HAP-1 (cell line): Measurements from ENCODE around the gene SELPLG.
"Not testable (repeated sequence)": the region's sequence is repeated elsewhere in the genome, so short reads cannot be mapped to it uniquely, and the experiment has no call there.

ENCODE experiments used
- DNase-seq, 2 experiments: peaks; one replicate each; pipeline ENCODE4 v3.0.0-alpha.2; 2016 to 2020; ENCODE audit warnings: low spot score in 2 of 2
- H3K27me3 ChIP-seq: fragments of 250-450 bp; sonication (Bioruptor Pico); 2 replicates; pipeline ENCODE4 v1.5.1; 2020; ENCODE audit warnings: low read depth, mild to moderate bottlenecking, moderate library complexity
- H3K36me3 ChIP-seq: fragments of 250-450 bp; sonication (Bioruptor Pico); replicated peaks from 2 replicates; pipeline ENCODE4 v1.5.1; 2020; ENCODE audit warnings: mild to moderate bottlenecking
- H3K4me1 ChIP-seq: fragments of 250-450 bp; sonication (Bioruptor Pico); 2 replicates; pipeline ENCODE4 v1.5.1; 2020; ENCODE audit warnings: mild to moderate bottlenecking
- H3K4me3 ChIP-seq: fragments of 250-450 bp; sonication (Bioruptor Pico); 2 replicates; pipeline ENCODE4 v1.5.1; 2020; ENCODE audit warnings: mild to moderate bottlenecking, moderate library complexity
- H3K9me3 ChIP-seq: fragments of 250-450 bp; sonication (Bioruptor Pico); 2 replicates; pipeline ENCODE4 v1.5.1; 2020; ENCODE audit warnings: mild to moderate bottlenecking, moderate library complexity
- in situ Hi-C: fragments of 300-500 bp; cut with MboI; formaldehyde crosslinking; loops from 3 replicates; pipeline ENCODE4 v1.14.3; 2020; ENCODE audit warnings: low sequenced_read_pairs, inconsistent platforms, mixed read lengths

SELPLG gene

DNA sequence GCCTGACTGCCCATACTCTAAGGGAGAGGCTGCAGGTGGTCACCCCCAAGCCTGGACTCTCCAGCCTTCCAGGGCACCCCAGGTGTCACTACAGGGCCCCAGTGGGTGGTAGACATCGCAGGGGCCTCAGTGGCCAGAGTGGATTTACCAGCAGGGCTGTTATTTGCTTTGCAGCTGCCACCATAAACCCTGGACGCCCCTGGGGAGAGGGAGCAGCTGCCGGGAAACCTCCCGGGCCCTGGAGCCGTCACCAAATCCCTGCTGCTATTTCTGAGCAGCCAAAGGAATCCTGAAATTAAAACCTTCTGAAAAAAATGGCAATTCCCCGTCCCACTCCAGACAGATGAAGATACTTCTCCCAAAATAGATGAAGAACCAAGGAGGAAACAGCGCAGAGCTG is 49.7 kb downstream of the SELPLG start:
- in situ Hi-C loops = no loop called here
- no peak for DNase-seq
- Histone ChIP-seq H3K9me3 (no peaks in the 10 kb centered on the region), H3K36me3 (no peaks in the 10 kb centered on the region), H3K27me3 (peaks cover 2% of the 10 kb centered on the region; the same call in 1 of the 2 replicates), H3K4me3 (no peak overlapping the region), H3K4me1 (no peaks in the 10 kb centered on the region)

DNA sequence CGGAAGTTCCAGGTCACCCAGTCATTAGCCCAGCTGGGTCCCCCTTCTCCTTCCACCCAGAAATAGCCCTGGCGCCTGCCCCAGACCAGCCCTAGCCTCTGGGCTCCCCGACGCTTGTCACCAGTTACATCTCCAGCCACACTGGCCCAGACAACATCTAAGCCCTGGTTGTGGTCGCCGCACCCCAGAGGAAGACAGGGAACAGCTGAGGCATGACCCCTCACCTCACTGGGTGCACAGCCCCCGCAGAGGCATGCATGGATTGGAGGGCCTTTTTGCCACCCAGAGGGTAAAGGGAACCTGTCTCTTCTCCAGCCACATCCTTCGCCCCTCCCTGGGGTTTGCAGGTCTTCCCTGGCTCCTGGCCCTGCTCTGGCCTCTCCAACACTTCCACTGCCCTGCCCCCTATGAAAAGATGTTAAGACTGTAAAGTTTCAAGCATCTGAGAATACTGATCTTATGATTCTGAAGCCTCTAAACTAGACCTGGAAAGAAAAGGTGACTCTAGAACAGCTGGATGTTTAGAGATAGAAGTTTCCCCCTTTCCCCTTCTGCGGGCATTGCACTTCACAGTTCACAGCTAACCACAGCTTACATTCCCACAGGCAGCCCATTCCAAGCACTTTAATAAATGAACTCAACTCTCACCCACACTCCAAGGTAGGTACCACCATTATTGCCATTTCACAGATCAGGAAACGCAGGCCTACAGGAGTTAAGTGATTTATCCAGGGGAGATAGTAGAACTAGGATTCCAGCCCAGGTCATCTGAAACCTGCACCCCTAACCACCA is 50.5 kb downstream of the SELPLG start:
- DNase-seq = no peak
- in situ Hi-C loops = no loop called here
- H3K27me3 ChIP-seq = peaks cover 2% of the 10 kb centered on the region; the same call in 1 of the 2 replicates
- no peaks in the 10 kb centered on the region for H3K36me3 ChIP-seq
- no peaks in the 10 kb centered on the region for H3K9me3 ChIP-seq
- H3K4me1 ChIP-seq = no peaks in the 10 kb centered on the region
- H3K4me3 ChIP-seq = no peak overlapping the region

DNA sequence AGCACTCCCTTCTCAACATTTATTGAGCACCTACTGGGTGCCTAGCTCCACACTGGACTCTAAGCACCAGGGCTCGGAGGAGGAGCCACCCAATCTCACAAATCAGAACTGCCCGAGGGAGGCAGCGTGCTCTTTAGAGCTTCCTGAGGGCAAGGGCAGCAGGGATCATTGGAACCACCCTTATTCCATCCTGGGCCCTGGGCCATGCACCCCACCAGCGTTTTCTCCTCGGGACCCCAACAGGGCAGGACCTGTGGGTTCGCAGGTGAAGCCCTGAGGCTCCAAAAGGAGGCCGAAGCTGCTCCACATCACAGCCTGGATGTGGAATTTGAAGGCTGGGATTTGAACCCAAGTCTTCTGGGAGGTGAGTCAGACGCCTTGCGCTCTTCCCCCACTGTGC is 51.2 kb downstream of the SELPLG start:
- Histone ChIP-seq H3K36me3 (no peaks in the 10 kb centered on the region), H3K27me3 (peaks cover 2% of the 10 kb centered on the region; the same call in 1 of the 2 replicates), H3K4me3 (no peak overlapping the region), H3K9me3 (no peaks in the 10 kb centered on the region), H3K4me1 (no peaks in the 10 kb centered on the region)
- no peak for DNase-seq
- in situ Hi-C loops = no loop called here

DNA sequence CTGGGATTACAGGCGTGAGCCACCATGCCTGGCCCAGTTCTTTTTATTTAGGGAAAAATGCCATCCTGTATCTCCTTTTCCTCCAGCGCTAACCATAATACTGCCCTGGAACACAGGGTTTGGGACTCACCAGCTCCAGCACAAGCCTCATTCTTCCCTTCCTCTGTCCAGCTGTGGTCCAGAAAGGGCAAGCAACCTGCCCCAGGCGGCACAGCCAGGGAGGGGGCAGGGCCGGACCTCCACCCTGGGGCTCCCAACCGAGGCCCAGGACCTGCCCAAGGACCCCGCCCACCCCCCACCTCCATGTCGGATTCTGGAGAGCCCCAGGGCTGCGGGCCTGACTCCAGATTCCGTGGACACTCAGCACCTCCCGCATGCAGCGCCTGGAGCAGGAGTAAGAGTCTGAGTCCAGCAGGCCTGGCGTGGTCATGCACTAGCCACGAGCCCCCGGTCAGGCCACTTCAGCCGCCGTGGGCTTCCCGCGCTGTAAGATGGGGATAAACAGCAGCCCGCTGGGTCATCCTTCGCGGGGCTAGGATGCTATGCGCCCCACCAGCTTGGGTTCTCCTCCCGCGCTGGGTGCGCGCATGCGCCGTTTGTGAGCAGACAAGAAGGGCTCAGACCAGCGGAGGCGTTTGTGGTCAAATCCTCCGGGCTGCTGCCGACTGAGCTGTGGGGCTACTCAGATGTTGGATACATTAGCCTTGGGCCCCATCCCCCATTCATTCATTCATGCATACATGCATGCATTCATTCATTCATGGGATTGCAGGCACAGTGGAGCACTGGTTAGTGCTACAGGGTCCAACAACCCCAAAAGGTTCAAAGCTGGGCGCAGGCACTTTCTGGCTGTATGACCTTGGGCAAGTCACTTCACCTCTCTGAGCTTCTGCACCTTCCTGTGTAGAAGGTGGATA is 52.1 kb downstream of the SELPLG start:
- peaks cover 2% of the 10 kb centered on the region; the same call in 1 of the 2 replicates for H3K27me3 ChIP-seq
- no peaks in the 10 kb centered on the region for H3K36me3 ChIP-seq
- H3K4me3 ChIP-seq = no peak overlapping the region
- in situ Hi-C loops = no loop called here
- no peaks in the 10 kb centered on the region for H3K4me1 ChIP-seq
- DNase-seq = no peak
- H3K9me3 ChIP-seq = no peaks in the 10 kb centered on the region

DNA sequence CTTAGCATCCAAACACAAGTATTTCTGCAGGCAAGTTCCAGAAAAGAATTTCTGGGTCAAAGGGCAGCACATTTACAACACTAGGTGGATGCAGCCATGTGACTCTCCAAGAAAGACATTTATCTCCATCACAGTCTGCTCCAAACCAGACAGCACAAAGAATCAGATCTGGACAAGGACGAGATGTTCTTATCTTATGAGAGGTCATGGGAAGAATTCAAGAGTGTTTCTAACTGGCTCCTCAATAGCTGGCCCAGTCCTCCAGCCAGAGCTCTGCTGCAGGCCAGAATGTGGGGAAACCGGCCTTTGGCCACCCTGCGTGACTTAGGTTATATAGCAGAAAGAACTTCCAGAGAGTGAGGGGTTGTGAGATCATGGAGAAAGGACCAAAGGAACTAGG is 53.2 kb downstream of the SELPLG start:
- peaks cover 2% of the 10 kb centered on the region; the same call in 1 of the 2 replicates for H3K27me3 ChIP-seq
- no peak for DNase-seq
- no peaks in the 10 kb centered on the region for H3K9me3 ChIP-seq
- no peaks in the 10 kb centered on the region for H3K4me1 ChIP-seq
- no peaks in the 10 kb centered on the region for H3K36me3 ChIP-seq
- H3K4me3 ChIP-seq = no peak overlapping the region
- in situ Hi-C loops = no loop called here

DNA sequence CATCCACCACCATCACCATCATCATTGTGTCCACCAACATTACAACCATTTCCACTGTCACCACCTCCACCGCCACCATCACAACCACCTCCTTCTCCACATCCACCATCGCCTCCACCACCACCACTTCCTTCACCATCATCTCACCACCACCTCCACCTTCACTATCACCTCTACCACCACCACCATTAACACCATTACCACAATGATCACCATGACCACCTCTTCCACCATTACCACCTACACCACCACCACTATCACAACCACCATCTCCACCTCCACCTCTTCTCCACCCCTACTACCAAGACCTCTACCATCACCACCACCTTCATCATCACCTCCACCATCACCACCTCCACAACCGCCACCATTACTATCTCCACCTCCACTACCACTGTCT is 54.9 kb downstream of the SELPLG start:
- H3K9me3 ChIP-seq = no peaks in the 10 kb centered on the region
- H3K4me3 ChIP-seq = no peak overlapping the region
- in situ Hi-C loops = no loop called here
- no peaks in the 10 kb centered on the region for H3K27me3 ChIP-seq
- H3K36me3 ChIP-seq = no peaks in the 10 kb centered on the region
- H3K4me1 ChIP-seq = no peaks in the 10 kb centered on the region
- no peak for DNase-seq

DNA sequence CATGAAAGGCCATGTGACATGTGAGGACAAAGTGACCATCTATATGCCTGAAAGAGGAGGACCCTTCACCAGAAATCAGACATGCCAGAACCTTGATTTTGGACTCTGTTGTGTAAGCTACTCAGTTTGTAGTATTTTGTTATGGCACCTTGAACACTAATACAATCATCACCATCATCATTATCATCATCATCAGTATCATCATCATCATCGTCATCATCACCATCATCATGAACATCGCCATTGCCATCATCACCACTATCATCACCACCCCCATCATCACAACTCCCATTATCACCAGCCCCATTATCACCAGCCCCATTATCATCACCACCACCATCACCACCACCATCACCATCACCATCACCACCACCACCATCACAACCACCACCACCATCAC is 55.4 kb downstream of the SELPLG start:
- in situ Hi-C loops = no loop called here
- no peaks in the 10 kb centered on the region for H3K36me3 ChIP-seq
- H3K27me3 ChIP-seq = no peaks in the 10 kb centered on the region
- H3K9me3 ChIP-seq = no peaks in the 10 kb centered on the region
- no peak overlapping the region for H3K4me3 ChIP-seq
- no peaks in the 10 kb centered on the region for H3K4me1 ChIP-seq
- no peak for DNase-seq

DNA sequence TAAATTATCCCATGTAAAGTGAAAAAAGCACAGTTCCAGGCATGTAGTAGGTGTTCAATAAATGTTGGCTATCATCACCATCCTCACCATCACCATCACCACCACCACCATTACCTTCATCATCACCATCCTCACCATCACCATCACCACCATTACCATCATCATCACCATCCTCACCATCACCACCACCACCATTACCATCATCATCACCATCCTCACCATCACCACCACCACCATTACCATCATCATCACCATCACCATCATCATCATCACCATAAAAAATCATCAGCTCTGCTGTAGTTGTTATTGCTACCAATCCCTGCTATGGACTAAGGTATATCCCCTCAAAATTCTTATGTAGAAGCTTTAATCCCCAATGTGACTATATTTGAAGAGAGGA is 56.2 kb downstream of the SELPLG start:
- Histone ChIP-seq H3K27me3 (no peaks in the 10 kb centered on the region), H3K4me1 (no peaks in the 10 kb centered on the region), H3K9me3 (no peaks in the 10 kb centered on the region), H3K4me3 (no peak overlapping the region), H3K36me3 (no peaks in the 10 kb centered on the region)
- no peak for DNase-seq
- in situ Hi-C loops = no loop called here

DNA sequence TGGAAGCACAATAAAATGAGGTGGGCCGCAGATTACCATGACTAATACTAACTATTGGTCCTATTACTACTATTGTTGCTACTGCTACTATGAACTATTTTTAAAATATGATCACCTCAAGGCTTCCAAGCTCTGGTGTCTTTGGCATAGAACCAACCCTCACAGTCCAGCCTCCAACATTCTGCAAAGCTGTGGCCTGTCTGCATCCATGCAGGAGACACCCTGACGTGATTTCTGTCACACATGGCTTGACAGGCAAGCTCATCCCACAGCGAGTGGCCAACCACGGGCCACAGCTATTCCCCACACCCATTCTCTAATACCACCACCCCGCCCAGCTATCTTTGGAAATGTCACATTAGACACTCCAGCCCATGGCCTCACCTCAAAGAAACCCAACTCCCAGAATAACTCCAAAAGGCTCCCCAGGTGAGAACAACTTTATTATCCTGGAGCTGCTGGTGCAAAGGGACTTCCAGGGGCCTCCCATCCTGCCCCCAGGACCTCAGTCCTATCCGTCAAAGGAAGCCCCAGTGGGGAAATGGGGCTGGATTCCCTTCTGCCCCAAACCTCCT is 56.9 kb downstream of the SELPLG start:
- in situ Hi-C loops = no loop called here
- no peaks in the 10 kb centered on the region for H3K4me1 ChIP-seq
- H3K4me3 ChIP-seq = no peak overlapping the region
- no peaks in the 10 kb centered on the region for H3K27me3 ChIP-seq
- H3K36me3 ChIP-seq = no peaks in the 10 kb centered on the region
- H3K9me3 ChIP-seq = no peaks in the 10 kb centered on the region
- no peak for DNase-seq

DNA sequence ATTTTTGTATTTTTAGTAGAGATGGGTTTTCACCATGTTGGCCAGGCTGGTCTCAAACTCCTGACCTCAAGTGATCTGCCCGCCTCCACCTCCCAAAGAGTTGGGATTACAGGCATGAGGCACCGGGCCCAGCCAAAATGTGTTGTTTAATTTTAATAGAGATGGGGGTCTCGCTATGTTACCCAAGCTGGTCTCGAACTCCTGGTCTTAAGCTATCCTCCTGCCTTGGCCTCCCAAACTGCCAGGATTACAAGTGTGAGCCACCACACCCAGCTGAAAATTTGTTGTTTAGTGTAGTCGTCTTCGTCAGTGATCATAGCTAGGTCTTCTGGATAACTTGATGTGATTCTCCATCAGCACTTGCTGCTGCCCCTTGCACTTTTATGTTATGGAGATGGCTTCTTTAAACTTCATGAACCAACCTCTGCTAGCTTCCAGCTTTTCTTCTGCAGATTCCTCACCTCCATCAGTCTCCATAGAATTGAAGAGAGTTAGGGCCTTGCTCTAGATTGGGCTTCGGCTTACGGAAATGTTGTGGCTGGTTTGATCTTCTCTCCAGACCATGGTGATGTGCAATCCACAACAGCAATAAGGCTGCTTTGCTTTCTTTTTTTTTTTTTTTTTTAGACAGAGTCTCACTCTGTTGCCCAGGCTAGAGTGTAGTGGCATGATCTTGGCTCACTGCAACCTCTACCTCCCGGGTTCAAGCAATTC is 58.3 kb downstream of the SELPLG start:
- no peak for DNase-seq
- H3K4me3 ChIP-seq = no peak overlapping the region
- no peaks in the 10 kb centered on the region for H3K36me3 ChIP-seq
- no peaks in the 10 kb centered on the region for H3K9me3 ChIP-seq
- H3K4me1 ChIP-seq = no peaks in the 10 kb centered on the region
- in situ Hi-C loops = no loop called here
- H3K27me3 ChIP-seq = no peaks in the 10 kb centered on the region

DNA sequence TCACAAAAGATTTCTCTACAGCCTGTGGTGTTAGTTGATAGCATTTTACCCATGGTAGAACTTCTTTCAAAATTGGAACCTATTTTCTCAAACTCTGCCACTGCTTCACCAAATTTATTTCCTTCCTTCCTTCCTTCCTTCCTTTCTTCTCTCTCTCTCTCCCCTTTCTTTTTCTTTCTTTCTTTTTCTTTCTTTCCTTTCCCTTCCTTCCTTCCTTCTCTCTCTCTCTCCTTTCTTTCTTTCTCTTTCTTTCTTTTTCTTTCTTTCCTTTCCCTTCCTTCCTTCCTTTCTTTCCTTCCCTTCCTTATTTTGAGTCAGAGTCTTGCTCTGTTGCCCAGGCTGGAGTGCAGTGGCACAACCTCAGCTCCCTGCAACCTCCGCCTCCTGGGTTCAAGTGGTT is 59.4 kb downstream of the SELPLG start:
- H3K36me3 ChIP-seq, in situ Hi-C loops, H3K27me3 ChIP-seq, H3K4me3 ChIP-seq, H3K9me3 ChIP-seq, H3K4me1 ChIP-seq, DNase-seq: not testable (repeated sequence)

DNA sequence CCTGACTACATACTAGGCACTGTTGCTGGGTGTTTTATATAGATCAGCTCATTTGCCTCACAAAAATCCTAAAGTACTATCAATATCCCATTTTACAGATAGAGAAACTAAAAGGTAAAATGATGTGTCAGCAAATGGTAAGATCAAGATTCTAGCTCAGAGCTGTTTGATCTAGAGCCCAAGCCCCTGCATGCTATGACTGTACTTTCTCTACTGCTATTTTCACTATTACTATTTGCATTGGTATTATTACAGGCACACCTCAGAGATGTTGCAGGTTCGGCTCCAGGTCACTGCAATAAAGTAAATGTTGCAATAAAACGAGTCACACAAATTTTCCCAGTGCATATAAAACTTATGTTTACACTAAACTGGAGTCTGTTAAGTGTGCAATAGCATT is 60.4 kb downstream of the SELPLG start:
- in situ Hi-C loops = no loop called here
- Histone ChIP-seq H3K4me1 (no peaks in the 10 kb centered on the region), H3K27me3 (no peaks in the 10 kb centered on the region), H3K4me3 (no peak overlapping the region), H3K36me3 (peaks cover 4% of the 10 kb centered on the region), H3K9me3 (no peaks in the 10 kb centered on the region)
- DNase-seq = no peak

DNA sequence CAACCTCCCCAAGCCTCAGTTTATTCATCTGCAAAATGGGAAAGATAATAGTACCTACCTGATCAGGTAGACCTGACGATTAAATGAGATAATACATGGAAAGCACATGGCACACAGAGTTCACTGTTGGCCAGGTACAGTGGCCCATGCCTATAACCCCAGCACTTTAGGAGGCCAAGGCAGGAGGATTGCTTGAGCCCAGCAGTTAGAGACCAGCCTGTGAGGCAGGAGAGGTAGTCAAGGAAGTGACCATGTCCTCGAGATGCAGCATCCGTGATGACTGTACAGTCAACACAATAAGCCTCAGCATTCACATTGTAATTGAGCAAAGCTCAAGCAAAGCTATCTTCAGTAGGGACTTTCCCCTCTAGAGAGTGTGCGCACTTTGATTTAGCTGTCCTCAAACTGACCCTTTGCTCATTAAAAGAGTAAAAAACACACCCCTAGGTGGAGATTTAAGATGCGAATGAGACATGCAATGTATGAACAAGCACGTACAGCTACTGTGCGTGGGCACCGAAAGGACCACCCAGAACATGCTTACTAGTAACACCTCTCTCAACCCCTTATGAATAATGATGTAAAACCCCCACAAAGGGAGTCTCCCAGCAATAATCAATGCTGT is 61.4 kb downstream of the SELPLG start:
- no peaks in the 10 kb centered on the region for H3K9me3 ChIP-seq
- in situ Hi-C loops = no loop called here
- no peaks in the 10 kb centered on the region for H3K27me3 ChIP-seq
- H3K4me3 ChIP-seq = no peak overlapping the region
- DNase-seq = no peak
- H3K36me3 ChIP-seq = peaks cover 15% of the 10 kb centered on the region
- H3K4me1 ChIP-seq = no peaks in the 10 kb centered on the region
